Stimulated activated CD4-positive, alpha-beta T cell treated with anti-CD3 and anti-CD28 coated beads, TNF-alpha, amount 100 ng/mL, for 1 hour (primary cell): ENCODE measurements around the gene PPIF.
A peak's percentile ranks its signal among the peaks of the same experiment; 100 is the strongest.

Experiments used
- DNase-seq, 3 donors: peaks; one replicate each; pipeline ENCODE4 v3.0.0-alpha.2; 2020; ENCODE audit warnings: low read depth in 3 of 3, low spot score in 1 of 3

The PPIF gene

DNA sequence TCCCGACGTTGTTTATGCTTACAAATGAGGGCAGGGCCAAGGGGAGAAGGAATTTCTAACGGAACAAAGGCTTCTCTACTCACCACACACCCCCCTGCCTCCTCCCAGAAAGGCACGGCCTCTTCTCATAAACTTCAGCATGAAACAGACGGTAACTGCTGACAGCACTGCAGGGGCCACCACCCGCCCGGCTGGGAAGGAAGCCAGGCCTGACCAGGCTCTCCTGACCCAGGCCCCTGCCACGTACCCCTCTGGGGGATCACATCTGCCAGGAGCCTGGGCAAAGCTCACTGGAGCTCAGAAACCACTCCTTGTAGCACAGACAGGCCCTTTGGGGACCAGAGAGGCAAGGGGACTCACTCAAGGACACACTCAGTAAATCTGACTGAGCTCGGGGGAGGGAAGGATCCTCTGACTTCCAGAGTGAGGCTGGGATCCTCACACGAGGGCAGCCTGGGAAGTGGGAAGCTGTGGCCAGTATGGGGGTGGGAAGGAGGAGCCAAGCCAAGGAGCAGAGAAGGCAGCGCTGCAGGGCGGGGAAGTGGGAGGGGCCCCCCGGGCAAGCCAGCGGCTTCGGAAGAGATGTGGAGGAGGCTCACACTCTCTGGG, 52.1 kb downstream of the PPIF start:
- DNase-seq, result no peak

DNA sequence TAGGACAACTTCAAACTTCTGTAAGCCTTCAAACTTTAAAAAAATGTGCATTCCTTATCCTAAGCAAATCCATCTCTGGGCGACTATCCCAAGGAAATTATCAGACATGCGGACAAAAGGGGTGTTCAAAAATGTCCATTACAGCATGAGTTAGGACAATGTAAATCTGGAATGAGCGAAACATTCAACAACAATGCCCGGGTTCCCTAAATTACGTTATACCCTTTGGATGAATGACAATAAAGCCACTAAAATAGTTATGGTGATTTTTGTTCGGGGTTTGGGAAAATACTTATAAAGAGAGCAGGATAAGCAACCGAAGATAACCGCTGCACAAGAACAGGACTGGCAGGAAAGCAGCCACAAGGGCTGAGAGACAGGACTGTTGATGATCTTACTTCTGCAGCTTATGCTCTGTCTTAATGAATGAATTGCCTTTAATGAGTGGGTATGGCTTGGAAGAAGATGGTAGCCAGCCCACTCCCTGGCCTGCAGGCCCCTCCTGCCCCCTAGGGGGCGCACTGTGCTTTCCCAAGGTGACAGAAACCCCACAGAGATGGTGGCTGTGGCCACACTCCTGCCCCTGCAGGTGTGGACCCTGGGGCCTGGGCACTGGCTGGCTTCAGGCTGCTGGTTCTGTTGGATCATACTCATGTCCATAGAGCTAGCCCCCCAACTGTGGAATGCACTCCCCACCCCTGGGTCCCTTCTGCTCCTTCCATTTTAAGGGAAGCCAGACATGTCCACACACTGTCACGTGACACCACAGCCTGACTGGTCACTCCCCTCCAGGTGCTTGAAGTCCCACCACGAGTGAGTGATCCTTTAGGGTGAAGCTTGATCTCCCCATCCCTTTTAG, 53.1 kb downstream of the PPIF start:
- DNase-seq, result peak in 2 of 3 donors; percentile 10 to 33

DNA sequence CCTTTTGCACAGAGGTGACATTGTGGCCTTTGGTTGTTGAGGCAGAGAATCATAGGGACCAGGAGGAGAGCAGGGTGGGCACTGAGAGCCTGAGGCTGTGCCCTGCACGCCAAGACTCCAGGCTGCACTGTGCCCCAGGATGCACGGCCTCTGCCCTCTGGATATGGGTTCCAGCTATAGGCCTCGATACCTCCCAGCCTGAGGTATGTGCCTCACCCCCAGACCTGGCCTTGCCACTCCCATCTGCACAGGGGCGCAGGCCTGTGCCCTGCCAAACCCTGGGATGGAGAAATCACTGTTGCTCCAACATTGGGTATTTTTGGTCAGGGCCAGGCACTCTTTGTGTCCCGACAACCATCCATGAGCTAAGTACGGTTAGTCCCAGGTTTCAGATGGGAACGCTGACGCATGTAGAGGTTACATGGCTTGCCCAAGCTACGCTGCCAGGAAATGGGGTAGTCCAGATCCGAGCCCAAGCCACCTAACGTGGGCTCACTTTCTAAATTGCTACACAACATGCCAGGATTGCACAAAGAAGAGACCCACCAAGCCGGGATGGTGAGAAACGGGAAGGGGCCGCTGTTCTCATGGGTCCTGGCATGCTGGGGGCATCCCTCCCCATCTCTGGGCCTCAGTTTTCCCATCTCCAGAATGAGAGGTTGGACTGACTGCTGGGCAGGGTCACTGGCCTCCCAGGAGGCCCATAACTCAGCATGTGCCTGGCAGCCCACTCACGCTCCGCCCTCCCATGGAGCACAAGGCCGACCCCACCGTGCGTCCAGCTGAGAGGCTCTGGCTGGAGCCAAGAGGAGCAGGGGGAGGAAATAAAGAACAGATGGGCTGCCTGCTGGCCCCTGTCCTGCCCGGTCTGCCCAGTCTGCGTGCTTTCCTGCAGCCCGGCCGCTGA, 54.0 kb downstream of the PPIF start:
- no peak for DNase-seq

DNA sequence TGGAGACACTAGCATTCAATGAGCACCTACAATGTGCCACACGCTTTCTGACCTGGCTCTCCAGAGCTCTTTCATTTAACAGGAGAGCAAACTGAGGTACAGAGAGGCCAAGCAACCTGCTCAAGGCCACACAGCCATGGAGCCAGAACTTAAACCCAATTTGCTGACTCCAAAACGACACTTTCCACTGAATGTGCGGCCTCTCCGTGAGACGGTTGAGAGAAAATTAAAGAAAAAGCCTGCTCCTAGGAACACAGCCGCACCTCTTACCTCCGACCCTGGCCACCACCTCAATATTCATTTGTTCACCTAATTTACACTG, 55.3 kb downstream of the PPIF start:
- DNase-seq, result no peak

DNA sequence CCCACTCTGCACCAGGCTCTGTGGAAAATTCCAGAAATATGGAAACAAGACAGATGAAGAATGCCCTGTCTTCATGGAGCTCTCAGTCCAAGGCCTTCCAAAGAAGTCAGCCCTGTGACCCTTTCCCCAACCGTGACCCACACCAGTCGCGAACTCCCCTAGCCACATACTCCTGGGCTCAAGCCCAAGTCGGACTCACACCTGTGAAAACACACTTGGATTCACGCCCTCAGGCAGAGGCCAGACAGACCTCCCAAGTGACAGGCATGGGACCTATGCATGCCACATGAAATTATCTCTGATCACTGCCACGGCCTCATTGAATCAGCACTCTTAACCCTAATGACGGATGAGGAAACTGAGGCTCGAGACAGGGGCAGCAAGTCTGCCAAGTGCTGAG, 55.7 kb downstream of the PPIF start:
- DNase-seq, result no peak

DNA sequence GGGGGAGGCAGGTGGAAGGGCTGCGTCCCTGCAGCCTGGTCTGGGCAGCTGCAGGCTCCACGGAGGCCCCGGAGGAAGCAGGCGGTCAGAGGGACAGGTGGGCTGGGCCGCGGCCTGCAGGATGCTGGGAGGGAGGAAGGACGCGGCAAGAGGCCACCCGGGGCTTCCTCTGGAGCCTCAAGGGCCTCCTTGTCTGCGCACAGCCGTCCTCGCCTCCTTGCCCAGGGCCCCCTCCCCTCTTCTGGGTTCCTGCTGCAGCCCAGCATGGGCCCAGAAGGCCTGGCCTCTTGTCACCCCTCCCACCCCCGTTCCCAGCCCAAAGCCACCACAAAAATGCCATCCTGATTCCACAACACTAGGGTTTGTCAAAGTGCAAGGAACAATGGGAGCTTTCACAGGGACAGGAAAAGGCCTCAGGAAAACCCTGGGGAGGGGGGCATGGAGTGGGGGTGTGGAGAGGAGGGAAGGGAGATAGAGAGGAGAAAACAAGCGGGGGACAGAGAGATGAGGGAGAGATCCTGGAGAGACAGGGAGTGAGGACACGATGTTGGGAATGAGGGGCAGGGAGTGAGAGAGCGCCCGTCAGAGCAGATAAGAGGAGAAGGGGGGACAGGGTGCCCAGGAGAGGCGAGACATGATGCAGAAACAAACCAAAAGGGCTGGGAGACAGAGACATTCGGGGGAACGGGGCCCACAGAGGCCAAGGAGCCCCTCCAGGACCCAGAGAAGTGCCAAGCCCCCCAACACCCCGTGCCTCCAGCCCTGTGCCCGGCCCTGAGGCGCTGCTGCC, 56.4 kb downstream of the PPIF start:
- no peak for DNase-seq

DNA sequence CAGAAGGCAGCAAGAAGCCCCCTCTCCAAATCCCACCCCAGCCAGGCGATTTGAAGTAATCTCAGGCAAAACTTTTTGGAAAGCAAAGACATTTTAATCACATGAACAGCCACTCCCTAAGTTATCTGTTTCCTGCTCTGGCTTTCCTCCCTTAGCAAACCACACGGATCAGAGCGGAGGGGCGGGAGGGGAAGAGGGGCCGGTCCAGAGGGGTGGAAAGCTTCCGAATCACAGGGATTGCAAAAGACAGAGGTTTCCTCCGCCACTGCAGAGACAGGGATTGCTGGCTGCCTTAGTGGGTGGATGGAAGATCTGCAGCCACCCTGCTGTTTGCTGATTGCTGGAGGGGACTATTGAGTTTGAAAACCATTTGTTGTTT, 57.0 kb downstream of the PPIF start:
- DNase-seq, result no peak

DNA sequence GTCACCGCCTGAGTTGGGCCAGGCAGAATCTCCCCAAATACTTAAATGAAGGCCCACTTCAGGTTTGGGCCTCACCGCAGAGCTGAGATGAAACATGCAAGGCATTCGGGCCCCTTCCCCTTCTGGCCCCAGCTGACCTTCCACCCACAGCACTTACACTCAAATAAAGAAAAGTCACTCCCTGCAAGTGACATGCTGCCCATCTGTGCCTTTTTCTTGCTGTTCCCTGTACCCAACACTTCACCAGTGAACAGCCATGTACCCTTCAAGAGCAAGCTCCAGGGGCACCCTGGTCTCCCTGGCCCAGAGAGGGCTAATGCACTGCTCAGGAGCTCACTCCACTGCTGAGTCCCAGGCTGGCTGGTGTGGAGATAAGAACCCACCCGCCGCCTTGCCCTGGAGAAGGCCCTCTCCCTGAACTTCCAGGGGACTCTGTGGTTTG, 57.4 kb downstream of the PPIF start:
- no peak for DNase-seq
